Measurements from ENCODE around the gene FRMD5.

DNA sequence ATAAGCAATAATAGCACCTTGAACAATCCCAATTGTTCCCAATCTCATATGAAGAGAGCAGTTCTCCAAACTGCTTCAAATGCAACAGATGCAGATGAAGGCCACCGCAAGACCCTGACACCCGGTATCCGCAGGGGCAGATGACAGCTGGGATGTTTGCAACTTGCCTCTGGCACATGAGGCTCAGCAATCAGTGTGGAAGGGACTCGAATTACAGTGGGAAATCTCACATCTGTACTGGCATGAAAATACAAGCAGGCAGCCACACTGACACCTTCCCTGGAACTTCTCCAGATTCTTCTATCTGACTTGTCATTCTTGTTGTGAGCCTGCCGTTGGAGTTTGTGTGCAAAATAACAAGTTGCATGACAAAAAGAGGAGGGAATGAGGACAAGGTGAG is 299.5 kb downstream of the FRMD5 start:
- TF ChIP-seq, protein P1, sequence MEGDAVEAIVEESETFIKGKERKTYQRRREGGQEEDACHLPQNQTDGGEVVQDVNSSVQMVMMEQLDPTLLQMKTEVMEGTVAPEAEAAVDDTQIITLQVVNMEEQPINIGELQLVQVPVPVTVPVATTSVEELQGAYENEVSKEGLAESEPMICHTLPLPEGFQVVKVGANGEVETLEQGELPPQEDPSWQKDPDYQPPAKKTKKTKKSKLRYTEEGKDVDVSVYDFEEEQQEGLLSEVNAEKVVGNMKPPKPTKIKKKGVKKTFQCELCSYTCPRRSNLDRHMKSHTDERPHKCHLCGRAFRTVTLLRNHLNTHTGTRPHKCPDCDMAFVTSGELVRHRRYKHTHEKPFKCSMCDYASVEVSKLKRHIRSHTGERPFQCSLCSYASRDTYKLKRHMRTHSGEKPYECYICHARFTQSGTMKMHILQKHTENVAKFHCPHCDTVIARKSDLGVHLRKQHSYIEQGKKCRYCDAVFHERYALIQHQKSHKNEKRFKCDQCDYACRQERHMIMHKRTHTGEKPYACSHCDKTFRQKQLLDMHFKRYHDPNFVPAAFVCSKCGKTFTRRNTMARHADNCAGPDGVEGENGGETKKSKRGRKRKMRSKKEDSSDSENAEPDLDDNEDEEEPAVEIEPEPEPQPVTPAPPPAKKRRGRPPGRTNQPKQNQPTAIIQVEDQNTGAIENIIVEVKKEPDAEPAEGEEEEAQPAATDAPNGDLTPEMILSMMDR (IDR thresholded peaks at IDR 0.05 in 2 of 3, conservative IDR thresholded peaks at IDR 0.05 in 1 of 3; ENCODE audit: borderline replicate concordance in 1 of 3, insufficient read depth in 1 of 3, low read depth in 2 of 3, low read length in 2 of 3) = no peak
- TF ChIP-seq EZH2phosphoT487 (IDR thresholded peaks at IDR 0.05; ENCODE audit: borderline replicate concordance) = no peak
- TF ChIP-seq REST (IDR thresholded peaks at IDR 0.05; ENCODE audit: low read depth) = no peak
- TF ChIP-seq POLR2AphosphoS5 (IDR thresholded peaks at IDR 0.05; ENCODE audit: low read depth, low read length) = no peak
- no peak for TF ChIP-seq YY1 (IDR thresholded peaks at IDR 0.05; ENCODE audit: extremely low read depth, insufficient replicate concordance, low read depth, low read length)
- TF ChIP-seq CEBPB (IDR thresholded peaks at IDR 0.05; ENCODE audit: low read depth) = no peak
- TF ChIP-seq POLR2A (IDR thresholded peaks at IDR 0.05; ENCODE audit: borderline replicate concordance, extremely low read depth, insufficient read depth, insufficient read length) = no peak
- TF ChIP-seq, protein P2, sequence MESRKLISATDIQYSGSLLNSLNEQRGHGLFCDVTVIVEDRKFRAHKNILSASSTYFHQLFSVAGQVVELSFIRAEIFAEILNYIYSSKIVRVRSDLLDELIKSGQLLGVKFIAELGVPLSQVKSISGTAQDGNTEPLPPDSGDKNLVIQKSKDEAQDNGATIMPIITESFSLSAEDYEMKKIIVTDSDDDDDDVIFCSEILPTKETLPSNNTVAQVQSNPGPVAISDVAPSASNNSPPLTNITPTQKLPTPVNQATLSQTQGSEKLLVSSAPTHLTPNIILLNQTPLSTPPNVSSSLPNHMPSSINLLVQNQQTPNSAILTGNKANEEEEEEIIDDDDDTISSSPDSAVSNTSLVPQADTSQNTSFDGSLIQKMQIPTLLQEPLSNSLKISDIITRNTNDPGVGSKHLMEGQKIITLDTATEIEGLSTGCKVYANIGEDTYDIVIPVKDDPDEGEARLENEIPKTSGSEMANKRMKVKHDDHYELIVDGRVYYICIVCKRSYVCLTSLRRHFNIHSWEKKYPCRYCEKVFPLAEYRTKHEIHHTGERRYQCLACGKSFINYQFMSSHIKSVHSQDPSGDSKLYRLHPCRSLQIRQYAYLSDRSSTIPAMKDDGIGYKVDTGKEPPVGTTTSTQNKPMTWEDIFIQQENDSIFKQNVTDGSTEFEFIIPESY (IDR thresholded peaks at IDR 0.05; ENCODE audit: extremely low read depth, insufficient replicate concordance, low read length) = no peak
